Neutrophil (primary cell): ENCODE measurements around the gene FOXD1.
"Not testable (repeated sequence)": the region's sequence is repeated elsewhere in the genome, so short reads cannot be mapped to it uniquely, and the experiment has no call there.

ENCODE experiments used
- H3K27ac ChIP-seq: fragments of 200-600 bp; sonication (generic); 2 replicates; pipeline ENCODE4 v1.5.1; 2016; ENCODE audit warnings: mild to moderate bottlenecking, moderate library complexity
- H3K27me3 ChIP-seq: fragments of 200-600 bp; sonication (generic); 2 replicates; pipeline ENCODE4 v1.6.0; 2016; ENCODE audit warnings: mild to moderate bottlenecking
- H3K36me3 ChIP-seq: fragments of 200-600 bp; sonication (generic); 2 replicates; pipeline ENCODE4 v1.5.1; 2017
- H3K4me1 ChIP-seq, 2 experiments: fragments of 200-600 bp in 1 of 2; sonication (generic) in 1 of 2; 1 replicate in 1 of 2; 2 replicates in 1 of 2; pipeline versions ENCODE4 v1.5.1 to v1.6.1; 2013 to 2016; ENCODE audit warnings: low read depth in 1 of 2, low read length in 1 of 2, mild to moderate bottlenecking in 1 of 2, moderate library complexity in 1 of 2; ENCODE audit not compliant: control insufficient read depth in 1 of 2, insufficient read depth in 1 of 2
- H3K4me3 ChIP-seq, 2 experiments: fragments of 200-600 bp in 1 of 2; sonication (generic) in 1 of 2; 1 replicate in 1 of 2; 2 replicates in 1 of 2; pipeline ENCODE4 v1.5.1; 2013 to 2016; ENCODE audit warnings: low read depth in 1 of 2, low read length in 1 of 2, mild to moderate bottlenecking in 1 of 2, moderate library complexity in 1 of 2
- H3K9me3 ChIP-seq: fragments of 200-600 bp; sonication (generic); 2 replicates; pipeline ENCODE4 v1.5.1; 2016
- TF ChIP-seq, protein P1 (sequence below): fragments of 200-600 bp; sonication (generic); IDR thresholded peaks from 2 replicates; pipeline ENCODE4 v1.5.1; 2016; ENCODE audit warnings: antibody characterized with exemption

FOXD1 gene

DNA sequence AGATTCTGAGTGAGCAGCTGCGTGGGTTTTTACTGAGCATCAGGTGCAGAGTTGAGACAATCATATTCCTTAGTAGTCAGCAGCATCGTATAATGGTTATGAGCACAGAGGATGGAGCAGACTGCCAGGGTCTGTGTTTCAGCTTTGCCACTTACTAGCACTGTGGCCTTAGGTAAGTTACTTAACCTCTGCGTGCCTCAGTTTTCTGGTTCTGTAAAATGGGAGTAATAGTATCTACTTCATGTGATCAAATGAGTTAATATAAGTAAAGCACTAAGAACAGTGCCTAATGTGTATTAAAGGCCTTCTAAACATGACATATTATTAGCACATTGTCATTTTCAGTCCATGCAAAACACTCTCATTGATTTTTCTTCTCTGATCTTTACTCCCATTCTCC is 44.8 kb upstream of the FOXD1 start:
- Histone ChIP-seq H3K27me3 (peaks cover 62% of the 10 kb centered on the region), H3K9me3 (no peaks in the 10 kb centered on the region), H3K4me1 (peaks cover 6% of the 10 kb centered on the region in 2 experiments), H3K4me3 (no peak overlapping the region), H3K27ac (no peak overlapping the region), H3K36me3 (no peaks in the 10 kb centered on the region)
- TF ChIP-seq, protein P1, sequence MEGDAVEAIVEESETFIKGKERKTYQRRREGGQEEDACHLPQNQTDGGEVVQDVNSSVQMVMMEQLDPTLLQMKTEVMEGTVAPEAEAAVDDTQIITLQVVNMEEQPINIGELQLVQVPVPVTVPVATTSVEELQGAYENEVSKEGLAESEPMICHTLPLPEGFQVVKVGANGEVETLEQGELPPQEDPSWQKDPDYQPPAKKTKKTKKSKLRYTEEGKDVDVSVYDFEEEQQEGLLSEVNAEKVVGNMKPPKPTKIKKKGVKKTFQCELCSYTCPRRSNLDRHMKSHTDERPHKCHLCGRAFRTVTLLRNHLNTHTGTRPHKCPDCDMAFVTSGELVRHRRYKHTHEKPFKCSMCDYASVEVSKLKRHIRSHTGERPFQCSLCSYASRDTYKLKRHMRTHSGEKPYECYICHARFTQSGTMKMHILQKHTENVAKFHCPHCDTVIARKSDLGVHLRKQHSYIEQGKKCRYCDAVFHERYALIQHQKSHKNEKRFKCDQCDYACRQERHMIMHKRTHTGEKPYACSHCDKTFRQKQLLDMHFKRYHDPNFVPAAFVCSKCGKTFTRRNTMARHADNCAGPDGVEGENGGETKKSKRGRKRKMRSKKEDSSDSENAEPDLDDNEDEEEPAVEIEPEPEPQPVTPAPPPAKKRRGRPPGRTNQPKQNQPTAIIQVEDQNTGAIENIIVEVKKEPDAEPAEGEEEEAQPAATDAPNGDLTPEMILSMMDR = no peak

DNA sequence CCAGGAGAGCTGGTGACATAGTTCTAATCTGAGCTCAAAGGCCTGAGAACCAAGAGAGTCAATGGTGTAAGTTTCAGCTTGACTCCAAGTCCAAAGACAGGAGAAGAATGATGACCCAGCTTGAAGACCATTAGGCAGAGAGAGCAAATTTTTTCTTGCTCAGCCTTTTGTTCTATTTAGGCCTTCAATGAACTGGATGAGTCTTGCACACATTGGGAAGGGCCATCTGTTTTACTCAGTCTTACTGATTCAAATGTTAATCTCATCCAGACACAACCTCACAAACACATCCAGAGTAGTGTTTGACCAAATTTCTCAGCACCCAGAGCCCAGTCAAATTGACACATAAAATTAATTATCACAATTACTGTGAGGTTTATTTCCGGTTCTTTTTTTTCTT is 42.6 kb upstream of the FOXD1 start:
- no peak overlapping the region for H3K27ac ChIP-seq
- no peaks in the 10 kb centered on the region for H3K4me1 ChIP-seq
- TF ChIP-seq, protein P1 = no peak
- H3K27me3 ChIP-seq = peaks cover 76% of the 10 kb centered on the region
- no peaks in the 10 kb centered on the region for H3K9me3 ChIP-seq
- no peak overlapping the region for H3K4me3 ChIP-seq
- H3K36me3 ChIP-seq = no peaks in the 10 kb centered on the region

DNA sequence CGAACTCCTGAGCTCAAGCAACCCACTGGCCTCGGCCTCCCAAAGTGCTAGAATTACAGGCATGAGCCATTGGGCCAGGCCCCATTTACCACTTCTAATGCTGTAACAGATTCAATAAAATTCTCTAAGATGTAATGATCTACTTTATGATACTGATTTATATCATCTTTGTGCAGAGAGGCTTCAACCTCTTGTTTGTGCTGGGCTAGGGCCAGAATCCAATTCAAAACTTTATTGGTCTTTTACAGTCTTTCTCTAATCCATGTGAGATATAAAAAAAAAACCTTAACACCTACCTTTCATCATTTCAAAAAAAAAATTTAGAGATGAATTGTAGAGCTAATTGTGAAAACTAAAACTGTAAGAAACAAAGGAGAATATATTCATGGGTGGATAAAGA is 41.5 kb upstream of the FOXD1 start:
- peaks cover 65% of the 10 kb centered on the region for H3K27me3 ChIP-seq
- TF ChIP-seq, protein P1 = no peak
- H3K36me3 ChIP-seq = no peaks in the 10 kb centered on the region
- H3K4me1 ChIP-seq = no peaks in the 10 kb centered on the region
- H3K27ac ChIP-seq = no peak overlapping the region
- H3K9me3 ChIP-seq = no peaks in the 10 kb centered on the region
- no peak overlapping the region for H3K4me3 ChIP-seq

DNA sequence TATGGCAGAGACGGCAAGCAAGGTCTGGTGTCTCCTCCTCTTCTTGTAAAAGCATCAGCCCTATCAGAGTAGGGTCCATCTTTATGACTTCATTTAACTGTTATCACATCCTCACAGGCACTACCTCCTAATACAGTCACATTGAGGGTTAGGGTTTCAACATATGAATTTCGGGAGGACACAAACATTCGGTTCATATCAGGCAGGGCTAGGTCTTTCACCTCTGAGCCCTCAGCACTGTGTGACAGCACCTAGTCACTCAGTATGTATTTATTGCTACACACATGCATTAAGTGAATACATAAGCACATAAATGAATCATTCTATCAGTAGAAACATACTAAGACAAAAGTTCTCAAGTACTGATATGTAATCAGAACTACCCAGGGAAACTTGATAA is 40.2 kb upstream of the FOXD1 start:
- Histone ChIP-seq H3K27me3 (peaks cover 59% of the 10 kb centered on the region), H3K4me1 (no peaks in the 10 kb centered on the region), H3K27ac (no peak overlapping the region), H3K36me3 (no peaks in the 10 kb centered on the region), H3K4me3 (no peak overlapping the region), H3K9me3 (no peaks in the 10 kb centered on the region)
- TF ChIP-seq, protein P1 = no peak

DNA sequence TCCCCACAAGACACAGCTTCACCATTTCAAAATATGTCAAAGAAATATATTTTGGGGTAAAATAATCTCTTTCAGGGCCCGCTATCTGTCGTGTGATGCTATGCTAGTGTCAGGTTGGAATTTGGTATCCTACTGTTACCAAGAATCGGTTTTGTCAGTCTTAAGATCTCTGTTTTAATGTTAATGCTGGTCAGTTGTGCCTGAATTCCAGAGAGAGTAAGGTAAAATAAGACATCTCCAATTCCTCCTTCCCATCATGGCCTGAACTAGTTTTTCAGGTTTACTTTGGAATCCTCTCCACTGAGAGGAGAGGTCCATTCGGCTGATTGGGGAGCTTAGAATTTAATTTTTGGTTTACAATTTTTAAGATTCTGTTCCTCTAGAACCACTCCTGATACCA is 39.2 kb upstream of the FOXD1 start:
- Histone ChIP-seq H3K27ac (no peak overlapping the region), H3K27me3 (peaks cover 57% of the 10 kb centered on the region), H3K36me3 (no peaks in the 10 kb centered on the region), H3K4me3 (no peak overlapping the region), H3K9me3 (no peaks in the 10 kb centered on the region), H3K4me1 (no peaks in the 10 kb centered on the region)
- TF ChIP-seq, protein P1 = no peak

DNA sequence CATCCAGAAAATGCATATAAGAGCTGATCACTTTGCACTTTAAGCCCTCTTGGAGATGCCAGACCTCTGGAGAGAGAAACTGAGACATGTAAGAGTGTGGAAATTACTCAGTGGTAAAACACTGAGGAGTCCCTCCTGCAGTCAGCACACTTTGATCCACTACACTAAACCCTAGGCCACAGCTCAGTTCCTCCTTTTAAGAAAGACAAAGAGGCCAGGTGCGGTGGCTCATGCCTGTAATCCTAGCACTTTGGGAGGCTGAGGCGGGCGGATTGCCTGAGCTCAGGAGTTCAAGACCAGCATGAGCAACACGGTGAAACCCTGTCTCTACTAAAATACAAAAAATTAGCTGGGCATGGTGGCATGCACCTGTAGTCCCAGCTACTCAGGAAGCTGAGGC is 38.7 kb upstream of the FOXD1 start:
- not testable (repeated sequence) for H3K4me3 ChIP-seq, H3K4me1 ChIP-seq, H3K27ac ChIP-seq, H3K36me3 ChIP-seq, H3K9me3 ChIP-seq
- H3K27me3 ChIP-seq = peaks cover 57% of the 10 kb centered on the region
